IPS-20b (cell line): ENCODE data around the gene ADAMTS6.
"Not testable (repeated sequence)": the region's sequence is repeated elsewhere in the genome, so short reads cannot be mapped to it uniquely, and the experiment has no call there.

Experiments used
- H3K27ac ChIP-seq: one replicate; pipeline ENCODE4 v1.5.1; 2013; ENCODE audit warnings: low read length
- H3K27me3 ChIP-seq: 2 replicates; pipeline ENCODE4 v1.6.1; 2013; ENCODE audit warnings: mild to moderate bottlenecking, low read length, inconsistent platforms; ENCODE audit not compliant: insufficient read depth
- H3K36me3 ChIP-seq: 2 replicates; pipeline ENCODE4 v1.6.1; 2013; ENCODE audit warnings: low read depth, mild to moderate bottlenecking, inconsistent platforms, low read length, moderate library complexity; ENCODE audit not compliant: insufficient read depth
- H3K4me1 ChIP-seq: 2 replicates; pipeline ENCODE4 v1.6.1; 2013; ENCODE audit warnings: mild to moderate bottlenecking, control low read depth, inconsistent platforms, low read length, moderate library complexity; ENCODE audit not compliant: insufficient read depth
- H3K4me3 ChIP-seq: 2 replicates; pipeline ENCODE4 v1.5.1; 2013; ENCODE audit warnings: mild to moderate bottlenecking, low read length, inconsistent platforms
- H3K9ac ChIP-seq: 2 replicates; pipeline ENCODE4 v1.6.1; 2013; ENCODE audit warnings: low read depth, mild to moderate bottlenecking, inconsistent platforms, low read length, moderate library complexity
- H3K9me3 ChIP-seq: 2 replicates; pipeline ENCODE4 v1.6.1; 2013; ENCODE audit warnings: mild to moderate bottlenecking, low read depth, low read length, inconsistent platforms; ENCODE audit not compliant: insufficient read depth

ADAMTS6 gene, protein sequence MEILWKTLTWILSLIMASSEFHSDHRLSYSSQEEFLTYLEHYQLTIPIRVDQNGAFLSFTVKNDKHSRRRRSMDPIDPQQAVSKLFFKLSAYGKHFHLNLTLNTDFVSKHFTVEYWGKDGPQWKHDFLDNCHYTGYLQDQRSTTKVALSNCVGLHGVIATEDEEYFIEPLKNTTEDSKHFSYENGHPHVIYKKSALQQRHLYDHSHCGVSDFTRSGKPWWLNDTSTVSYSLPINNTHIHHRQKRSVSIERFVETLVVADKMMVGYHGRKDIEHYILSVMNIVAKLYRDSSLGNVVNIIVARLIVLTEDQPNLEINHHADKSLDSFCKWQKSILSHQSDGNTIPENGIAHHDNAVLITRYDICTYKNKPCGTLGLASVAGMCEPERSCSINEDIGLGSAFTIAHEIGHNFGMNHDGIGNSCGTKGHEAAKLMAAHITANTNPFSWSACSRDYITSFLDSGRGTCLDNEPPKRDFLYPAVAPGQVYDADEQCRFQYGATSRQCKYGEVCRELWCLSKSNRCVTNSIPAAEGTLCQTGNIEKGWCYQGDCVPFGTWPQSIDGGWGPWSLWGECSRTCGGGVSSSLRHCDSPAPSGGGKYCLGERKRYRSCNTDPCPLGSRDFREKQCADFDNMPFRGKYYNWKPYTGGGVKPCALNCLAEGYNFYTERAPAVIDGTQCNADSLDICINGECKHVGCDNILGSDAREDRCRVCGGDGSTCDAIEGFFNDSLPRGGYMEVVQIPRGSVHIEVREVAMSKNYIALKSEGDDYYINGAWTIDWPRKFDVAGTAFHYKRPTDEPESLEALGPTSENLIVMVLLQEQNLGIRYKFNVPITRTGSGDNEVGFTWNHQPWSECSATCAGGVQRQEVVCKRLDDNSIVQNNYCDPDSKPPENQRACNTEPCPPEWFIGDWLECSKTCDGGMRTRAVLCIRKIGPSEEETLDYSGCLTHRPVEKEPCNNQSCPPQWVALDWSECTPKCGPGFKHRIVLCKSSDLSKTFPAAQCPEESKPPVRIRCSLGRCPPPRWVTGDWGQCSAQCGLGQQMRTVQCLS (N-terminal part only)

GRCh38 chr5:65481635-65482295 lies at the start of gene ADAMTS6:
Gene ADAMTS6, minus strand, starts transcription at chr5:65481920. Its CDS starts 8,247 bp downstream, at chr5:65473673.
- Histone ChIP-seq H3K4me3 (peak within 1 kb of the TSS; percentile 80), H3K27ac (peak within 1 kb of the TSS; percentile 25), H3K9me3 (no peaks in the 10 kb centered on the region), H3K9ac (peak within 1 kb of the TSS; percentile 79; the same call in 1 of the 2 replicates), H3K36me3 (no peaks in the 10 kb centered on the region), H3K27me3 (peaks cover 16% of the 10 kb centered on the region; the same call in 1 of the 2 replicates), H3K4me1 (peaks cover 25% of the 10 kb centered on the region; the same call in 1 of the 2 replicates)

DNA sequence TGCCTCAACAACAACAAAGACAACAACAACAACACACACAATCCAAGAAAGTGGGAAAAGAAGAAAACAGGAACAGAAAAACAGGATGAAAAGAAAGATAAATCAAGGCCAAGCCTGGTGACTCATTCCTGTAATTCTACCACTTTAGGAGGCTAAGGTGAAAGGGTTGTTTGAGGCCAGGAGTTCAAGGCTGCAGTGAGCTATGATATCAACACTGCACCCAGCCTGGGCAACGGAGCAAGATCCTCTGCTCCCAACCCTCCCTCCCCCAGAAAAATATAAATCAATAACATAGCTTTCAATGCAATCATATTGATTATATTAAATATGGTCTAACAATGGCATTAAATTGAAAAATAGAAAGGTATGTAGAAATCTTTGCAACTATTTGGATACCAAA lies 49.2 kb upstream of the ADAMTS6 start:
- Histone ChIP-seq H3K27ac (no peak overlapping the region), H3K9me3 (no peaks in the 10 kb centered on the region), H3K4me1 (no peaks in the 10 kb centered on the region), H3K4me3 (no peak overlapping the region), H3K9ac (no peak overlapping the region), H3K36me3 (peaks cover 26% of the 10 kb centered on the region; the same call in 1 of the 2 replicates), H3K27me3 (no peaks in the 10 kb centered on the region)

DNA sequence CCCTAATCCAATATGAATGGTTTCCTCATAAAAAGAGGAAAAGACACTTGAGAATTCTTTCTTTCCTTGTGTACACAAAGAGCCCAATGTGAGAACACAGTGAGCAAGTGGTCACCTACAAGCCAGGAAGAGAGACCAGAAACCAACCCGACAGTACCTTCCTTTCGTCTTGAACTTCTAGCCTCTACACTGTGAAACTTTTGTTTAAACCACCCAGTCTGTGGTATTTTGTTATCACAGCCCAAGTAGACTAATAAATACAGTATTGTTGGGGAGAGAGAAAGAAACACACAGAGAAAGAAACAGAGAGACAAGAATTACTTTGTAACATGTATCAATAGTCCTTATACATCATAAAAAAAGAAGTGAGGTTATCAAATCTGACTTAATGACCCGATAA lies 44.0 kb upstream of the ADAMTS6 start:
- Histone ChIP-seq H3K9ac (no peak overlapping the region), H3K27ac (no peak overlapping the region), H3K27me3 (no peaks in the 10 kb centered on the region), H3K4me3 (no peak overlapping the region), H3K4me1 (no peaks in the 10 kb centered on the region), H3K9me3 (no peaks in the 10 kb centered on the region), H3K36me3 (peaks cover 33% of the 10 kb centered on the region)

DNA sequence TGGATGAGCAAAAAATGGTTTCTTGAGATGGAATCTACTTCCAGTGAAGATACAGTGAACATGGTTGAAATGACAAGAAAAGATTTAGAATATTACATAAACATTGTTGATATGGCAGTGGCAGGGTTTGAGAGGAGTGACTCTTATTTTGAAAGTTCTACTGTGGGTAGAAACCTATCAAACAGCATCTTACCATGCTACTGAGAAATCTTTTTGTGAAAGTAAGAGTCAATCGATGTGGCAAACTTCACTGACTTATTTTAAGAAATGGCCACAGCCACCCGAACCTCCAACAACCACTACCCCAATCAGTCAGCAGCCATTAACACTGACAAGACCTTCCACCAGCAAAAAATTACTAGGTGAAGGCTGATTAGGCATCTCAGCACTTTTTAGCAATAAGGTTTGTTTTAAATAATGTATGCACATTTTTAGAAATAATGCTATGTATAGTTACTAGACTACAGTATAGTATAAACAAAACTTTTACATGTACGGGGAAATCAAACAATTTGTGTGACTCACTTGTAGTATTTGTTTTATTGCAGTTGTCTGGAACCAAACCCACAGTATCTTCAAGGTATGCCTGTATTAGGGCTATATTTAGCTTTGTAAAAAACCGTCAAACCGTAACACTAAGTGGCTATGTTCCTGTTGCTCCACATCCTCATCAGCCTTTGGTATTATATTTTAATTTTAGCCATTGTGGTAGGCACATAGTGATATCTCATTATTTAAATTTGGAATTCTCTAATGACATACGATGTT lies 30.6 kb upstream of the ADAMTS6 start:
- H3K4me1 ChIP-seq: no peaks in the 10 kb centered on the region
- H3K9me3 ChIP-seq: no peaks in the 10 kb centered on the region
- no peak overlapping the region for H3K27ac ChIP-seq
- no peaks in the 10 kb centered on the region for H3K27me3 ChIP-seq
- H3K9ac ChIP-seq: no peak overlapping the region
- H3K36me3 ChIP-seq: no peaks in the 10 kb centered on the region; the same call in 1 of the 2 replicates
- H3K4me3 ChIP-seq: no peak overlapping the region

DNA sequence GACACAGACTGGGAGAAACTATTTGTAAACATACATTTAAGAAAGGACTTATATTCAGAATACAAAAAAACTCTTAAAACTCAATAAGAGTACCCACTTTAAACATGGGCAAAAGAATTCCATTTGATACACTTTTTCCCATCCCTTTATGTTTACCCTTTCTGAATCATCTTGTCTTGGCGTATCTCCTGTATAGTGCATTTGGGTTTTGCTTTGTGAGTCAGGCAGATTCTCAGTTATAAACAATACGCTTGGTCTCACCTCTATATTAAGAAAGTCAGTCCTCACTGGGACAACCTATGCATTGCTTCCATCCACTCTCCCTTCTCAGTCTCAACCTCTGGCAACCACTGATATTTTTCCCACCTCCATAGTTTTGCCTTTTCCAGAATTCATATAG lies 27.3 kb upstream of the ADAMTS6 start:
- no peaks in the 10 kb centered on the region for H3K4me1 ChIP-seq
- H3K4me3 ChIP-seq: no peak overlapping the region
- H3K27me3 ChIP-seq: no peaks in the 10 kb centered on the region
- no peaks in the 10 kb centered on the region for H3K9me3 ChIP-seq
- H3K9ac ChIP-seq: no peak overlapping the region
- no peaks in the 10 kb centered on the region for H3K36me3 ChIP-seq
- no peak overlapping the region for H3K27ac ChIP-seq

DNA sequence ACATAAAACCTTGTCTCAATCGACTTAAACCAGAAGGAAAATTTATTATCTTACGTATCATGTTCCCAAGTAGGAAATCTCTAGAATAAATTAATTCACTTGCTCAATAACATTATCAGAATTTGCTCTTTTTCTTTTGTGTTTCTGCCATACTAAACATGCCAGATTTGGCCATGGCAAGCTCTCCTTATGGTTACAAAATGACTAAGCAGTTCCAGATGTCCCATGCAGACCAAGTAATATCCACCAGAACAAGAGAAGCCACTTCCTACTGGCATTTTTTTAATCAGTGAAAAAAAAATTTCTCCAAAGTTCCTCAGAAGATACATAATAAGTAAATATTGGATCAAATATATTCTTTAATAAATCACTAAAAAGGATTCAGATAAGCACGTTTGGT lies 25.2 kb upstream of the ADAMTS6 start:
- H3K9ac ChIP-seq: no peak overlapping the region
- no peaks in the 10 kb centered on the region for H3K27me3 ChIP-seq
- H3K36me3 ChIP-seq: no peaks in the 10 kb centered on the region
- H3K27ac ChIP-seq: no peak overlapping the region
- H3K9me3 ChIP-seq: no peaks in the 10 kb centered on the region
- no peaks in the 10 kb centered on the region for H3K4me1 ChIP-seq
- H3K4me3 ChIP-seq: no peak overlapping the region

DNA sequence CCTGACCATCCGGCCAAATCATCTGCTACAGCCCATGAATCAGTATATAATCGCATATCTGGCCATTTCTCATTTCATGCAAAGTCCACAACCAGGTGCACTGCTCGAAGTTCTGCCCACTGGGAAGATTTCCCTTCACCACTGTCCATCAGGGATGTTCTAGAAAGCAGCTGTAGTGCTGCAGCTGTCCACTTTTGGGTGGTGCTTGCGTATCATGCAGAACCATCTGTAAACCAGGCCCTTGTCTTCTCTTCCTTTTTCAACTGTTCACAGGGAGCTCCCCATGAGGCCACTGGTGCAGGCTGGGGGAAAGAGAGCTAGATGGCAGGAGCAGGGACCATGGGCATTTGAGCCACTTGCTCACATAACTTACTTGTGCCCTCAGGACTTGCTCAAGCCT lies 7.4 kb upstream of the ADAMTS6 start:
- Histone ChIP-seq H3K4me3 (no peak overlapping the region), H3K27me3 (no peaks in the 10 kb centered on the region)

DNA sequence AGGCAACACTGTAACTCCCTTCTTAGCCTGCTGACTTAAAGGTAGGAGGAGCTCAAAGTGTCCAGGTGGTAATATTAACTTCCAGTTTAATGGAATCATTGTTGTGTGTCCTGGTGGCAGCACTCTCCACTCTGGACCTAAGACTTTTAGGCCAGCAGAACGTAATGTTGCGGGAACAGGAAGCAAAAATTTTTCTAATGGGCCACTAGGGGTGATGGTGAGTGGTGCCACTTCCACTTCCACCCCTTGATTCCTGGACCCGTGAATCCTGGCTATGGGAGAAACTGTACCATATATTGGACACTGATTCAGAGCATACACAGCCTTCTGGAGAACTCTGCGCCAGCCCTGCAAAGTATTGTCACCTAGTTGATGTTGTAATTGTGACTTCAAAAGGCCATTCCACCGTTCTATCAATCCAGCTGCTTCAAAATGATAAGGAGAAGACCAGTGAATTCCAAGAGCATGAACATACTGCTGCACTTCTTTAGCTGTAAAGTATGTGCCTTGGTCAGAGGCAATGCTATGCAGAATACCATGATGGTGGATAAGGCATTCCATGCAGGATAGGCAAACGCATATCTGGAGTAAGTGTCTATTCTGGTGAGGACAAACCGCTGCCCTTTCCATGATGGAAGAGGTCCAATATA lies 6.4 kb upstream of the ADAMTS6 start:
- not testable (repeated sequence) for H3K4me1 ChIP-seq

More for the DNA sequence above, 7.4 kb upstream of the ADAMTS6 start:
- Histone ChIP-seq H3K27ac (no peak overlapping the region), H3K9me3 (no peaks in the 10 kb centered on the region), H3K36me3 (no peaks in the 10 kb centered on the region), H3K4me1 (no peaks in the 10 kb centered on the region), H3K9ac (no peak overlapping the region)

DNA sequence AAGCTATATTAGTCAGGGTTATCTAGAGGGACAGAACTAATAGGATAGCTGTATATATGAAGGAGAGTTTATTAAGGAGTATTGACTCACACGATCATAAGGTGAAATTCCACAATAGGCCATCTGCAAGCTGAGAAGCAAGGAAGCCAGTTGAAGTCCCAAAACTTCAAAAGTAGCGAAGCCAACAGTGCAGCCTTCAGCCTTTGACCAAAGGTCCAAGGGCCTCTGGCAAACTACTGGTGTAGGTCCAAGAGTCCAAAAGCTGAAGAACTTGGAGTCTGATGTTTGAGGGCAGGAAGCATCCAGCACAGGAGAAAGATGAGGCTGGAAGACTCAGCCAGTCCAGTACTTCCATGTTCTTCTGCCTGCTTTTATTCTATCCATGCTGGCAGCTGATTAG lies 5.1 kb upstream of the ADAMTS6 start:
- H3K36me3 ChIP-seq, H3K9ac ChIP-seq, H3K9me3 ChIP-seq, H3K4me1 ChIP-seq, H3K27me3 ChIP-seq, H3K27ac ChIP-seq, H3K4me3 ChIP-seq: not testable (repeated sequence)

More for the DNA sequence above, 6.4 kb upstream of the ADAMTS6 start:
- H3K27ac ChIP-seq, H3K9ac ChIP-seq, H3K27me3 ChIP-seq, H3K36me3 ChIP-seq, H3K9me3 ChIP-seq, H3K4me3 ChIP-seq: not testable (repeated sequence)

DNA sequence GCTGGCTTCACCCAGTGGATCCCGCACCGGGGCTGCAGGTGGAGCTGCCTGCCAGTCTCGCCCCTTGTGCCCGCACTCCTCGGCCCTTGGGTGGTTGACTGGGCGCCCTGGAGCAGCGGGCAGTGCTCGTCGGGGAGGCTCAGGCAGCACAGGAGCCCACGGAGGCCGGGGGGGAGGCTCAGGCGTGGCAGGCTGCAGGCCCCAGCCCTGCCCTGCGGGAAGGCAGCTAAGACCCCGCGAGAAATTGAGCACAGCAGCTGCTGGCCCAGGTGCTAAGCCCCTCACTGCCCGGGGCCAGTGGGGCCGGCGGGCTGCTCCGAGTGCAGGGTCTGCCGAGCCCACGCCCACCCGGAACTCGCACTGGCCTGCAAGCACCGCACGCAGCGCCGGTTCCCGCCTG lies 3.7 kb upstream of the ADAMTS6 start:
- Histone ChIP-seq H3K27me3 (peaks cover 5% of the 10 kb centered on the region; the same call in 1 of the 2 replicates), H3K4me3 (no peak overlapping the region), H3K9me3 (no peaks in the 10 kb centered on the region), H3K4me1 (peaks cover 14% of the 10 kb centered on the region; the same call in 1 of the 2 replicates), H3K36me3 (no peaks in the 10 kb centered on the region), H3K9ac (no peak overlapping the region), H3K27ac (no peak overlapping the region)
